GM04504 (cell line): ENCODE data around the gene PRLH.

Experiments used
- DNase-seq: peaks from one replicate; pipeline ENCODE4 v3.0.0-alpha.2; 2012; ENCODE audit warnings: low read depth

The PRLH gene

DNA sequence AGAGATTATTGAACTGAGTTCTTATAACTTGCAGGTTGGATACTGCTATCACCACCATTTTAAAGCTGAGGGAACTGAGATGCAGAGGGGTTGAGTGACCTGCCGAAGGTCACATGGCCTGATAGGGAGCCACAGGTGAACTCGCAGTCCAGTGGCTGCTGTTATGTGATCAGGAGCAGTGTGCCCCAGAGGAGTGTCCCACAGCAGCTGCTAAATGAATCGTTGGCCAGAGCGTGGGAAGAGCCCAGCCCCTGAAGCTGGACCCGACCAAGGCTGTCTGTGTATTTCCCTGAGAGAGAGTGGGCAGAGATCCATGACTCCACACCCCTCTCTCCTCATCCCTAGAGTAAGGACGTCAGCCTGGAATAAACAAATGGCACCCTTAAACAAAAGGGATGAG, 26.7 kb upstream of the PRLH start:
- DNase-seq = no peak

DNA sequence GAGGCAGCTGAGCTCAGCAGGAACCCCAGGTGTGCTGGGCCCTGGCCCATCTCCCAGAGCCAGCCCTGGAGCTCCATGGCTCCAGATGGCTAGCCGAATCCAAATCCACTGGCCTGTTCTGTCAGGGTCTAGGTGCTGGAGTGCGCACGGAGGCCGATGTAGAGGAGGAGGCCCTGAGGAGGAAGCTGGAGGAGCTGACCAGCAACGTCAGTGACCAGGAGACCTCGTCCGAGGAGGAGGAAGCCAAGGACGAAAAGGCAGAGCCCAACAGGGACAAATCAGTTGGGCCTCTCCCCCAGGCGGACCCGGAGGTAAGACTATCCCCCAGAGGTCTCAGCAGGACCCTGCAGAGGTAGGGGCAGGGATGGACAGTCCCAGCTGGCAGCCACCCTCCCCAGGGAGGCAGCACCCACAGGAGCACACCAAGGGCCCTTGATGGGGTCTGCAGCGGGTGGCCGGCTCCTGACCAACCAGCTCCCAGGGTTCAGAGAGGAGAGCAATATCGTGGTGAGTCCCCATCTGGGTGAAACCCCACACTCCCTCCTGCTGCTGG, 26.1 kb upstream of the PRLH start:
- DNase-seq = no peak

DNA sequence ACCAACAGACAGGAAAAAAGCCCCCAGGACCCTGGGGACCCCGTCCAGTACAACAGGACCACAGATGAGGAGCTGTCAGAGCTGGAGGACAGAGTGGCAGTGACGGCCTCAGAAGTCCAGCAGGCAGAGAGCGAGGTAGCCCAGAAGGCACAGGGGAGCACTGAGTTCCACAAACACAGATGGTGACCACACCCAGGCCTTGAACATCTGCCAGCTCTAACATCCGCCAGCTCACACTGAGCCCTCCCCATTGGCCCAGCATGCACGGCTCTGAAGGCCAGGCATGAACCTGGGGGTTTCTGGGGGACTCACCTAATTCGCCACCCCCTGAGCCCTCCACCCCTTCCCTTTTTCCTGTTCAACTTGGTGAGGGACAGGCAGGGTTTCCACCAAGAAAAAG, 25.6 kb upstream of the PRLH start:
- DNase-seq = peak; percentile 72

GRCh38 chr2:237541243-237541642, 25.1 kb upstream of the PRLH start:
- no peak for DNase-seq

DNA sequence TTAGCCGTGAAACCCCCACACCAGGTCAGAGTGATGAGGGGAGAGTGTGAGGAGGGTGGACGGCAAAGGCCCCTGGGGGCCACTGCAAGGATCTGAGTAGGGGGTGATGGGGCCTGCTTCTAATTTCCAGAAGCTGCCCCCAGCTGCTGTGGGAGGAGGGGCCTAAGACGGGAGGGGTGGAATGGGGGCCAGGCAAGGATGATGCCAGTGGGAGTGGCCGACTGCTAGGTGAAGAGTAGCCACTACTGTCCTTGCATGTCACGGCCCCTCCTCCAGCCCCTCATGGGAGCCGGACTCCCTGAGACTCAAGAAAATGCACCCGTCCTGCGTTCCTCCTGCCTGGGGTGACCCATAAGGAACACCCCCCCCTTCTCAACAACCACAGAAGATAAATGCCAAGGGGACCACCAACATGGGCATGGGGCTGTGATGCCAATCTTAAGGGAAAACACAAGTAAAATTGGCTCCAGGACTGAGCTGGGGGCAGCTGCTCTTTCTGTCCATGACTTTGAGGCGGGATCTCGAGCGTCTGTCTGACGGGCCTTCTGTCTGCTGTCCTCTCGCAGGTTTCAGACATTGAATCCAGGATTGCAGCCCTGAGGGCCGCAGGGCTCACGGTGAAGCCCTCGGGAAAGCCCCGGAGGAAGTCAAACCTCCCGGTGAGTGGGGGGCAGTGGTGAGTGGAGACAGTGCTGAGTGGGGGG, 24.2 kb upstream of the PRLH start:
- no peak for DNase-seq

DNA sequence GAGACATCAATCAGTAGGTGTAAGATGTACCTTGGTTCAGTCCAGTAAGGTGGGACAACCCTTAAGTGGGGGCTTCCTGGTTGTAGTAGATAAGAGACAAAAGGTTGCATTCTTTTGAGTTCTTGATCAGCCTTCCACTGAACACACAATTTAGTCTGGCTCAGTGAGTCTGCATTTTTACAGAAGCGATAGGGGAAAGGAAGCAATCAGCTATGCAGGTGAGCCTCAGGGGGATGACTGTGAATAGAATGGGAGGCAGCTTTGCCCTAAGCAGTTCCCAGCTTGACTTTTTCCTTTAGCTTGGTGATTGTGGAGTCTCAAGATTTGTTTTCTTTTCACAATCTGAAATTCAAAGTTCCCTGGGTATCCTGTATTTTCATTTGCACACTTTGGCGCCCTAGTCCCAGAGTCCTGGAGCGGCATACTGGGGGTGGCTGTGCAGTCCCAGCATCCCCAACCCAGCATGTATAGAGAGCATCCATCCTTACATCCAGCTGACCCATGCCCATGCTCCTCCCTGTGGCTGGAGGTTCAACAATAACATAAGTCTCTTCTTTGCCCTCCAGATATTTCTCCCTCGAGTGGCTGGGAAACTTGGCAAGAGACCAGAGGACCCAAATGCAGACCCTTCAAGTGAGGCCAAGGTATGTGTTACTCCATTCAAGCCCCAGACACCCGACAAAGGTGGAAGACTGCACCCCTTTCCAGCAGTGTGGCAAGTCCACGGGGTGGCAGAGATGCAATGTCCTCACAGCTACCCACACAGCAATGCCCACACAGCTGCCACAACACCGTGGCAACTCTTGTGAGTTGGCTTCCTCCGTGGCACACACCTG, 20.1 kb upstream of the PRLH start:
- DNase-seq = no peak

DNA sequence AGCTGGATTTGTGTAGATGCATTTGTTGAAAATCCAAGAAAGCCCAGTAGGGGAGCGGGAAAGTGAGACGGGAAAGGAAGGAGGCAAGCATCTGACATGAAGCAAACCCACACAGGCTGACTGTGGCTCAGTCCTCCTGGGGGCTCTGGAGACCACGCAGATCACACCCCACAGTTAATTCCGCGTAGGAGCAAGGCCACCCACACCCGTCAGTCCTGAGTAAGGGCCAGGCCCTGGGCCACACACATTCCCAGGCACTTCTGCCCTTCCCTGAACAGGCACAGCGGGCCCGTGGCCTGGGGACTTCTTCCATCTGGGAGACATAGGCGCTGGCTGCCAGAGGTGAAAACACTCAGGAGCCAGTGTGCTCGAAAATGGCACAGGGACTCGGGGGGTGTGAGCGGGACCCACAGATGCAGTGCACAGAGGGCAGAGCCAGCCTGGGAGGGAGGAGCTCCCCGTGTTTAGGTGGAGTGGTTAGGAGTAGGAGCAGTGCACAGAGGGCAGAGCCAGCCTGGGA, 19.4 kb upstream of the PRLH start:
- no peak for DNase-seq

- DNase-seq = no peak
Measured at GRCh38 chr2:237547841-237548416, 18.4 kb upstream of the PRLH start.

GRCh38 chr2:237549216-237549615, 17.2 kb upstream of the PRLH start:
- no peak for DNase-seq

GRCh38 chr2:237549643-237550415, 16.5 kb upstream of the PRLH start:
- no peak for DNase-seq

GRCh38 chr2:237551071-237551574, 15.3 kb upstream of the PRLH start:
- DNase-seq = no peak

- DNase-seq = no peak
Measured at GRCh38 chr2:237552908-237553307, 13.5 kb upstream of the PRLH start.

DNA sequence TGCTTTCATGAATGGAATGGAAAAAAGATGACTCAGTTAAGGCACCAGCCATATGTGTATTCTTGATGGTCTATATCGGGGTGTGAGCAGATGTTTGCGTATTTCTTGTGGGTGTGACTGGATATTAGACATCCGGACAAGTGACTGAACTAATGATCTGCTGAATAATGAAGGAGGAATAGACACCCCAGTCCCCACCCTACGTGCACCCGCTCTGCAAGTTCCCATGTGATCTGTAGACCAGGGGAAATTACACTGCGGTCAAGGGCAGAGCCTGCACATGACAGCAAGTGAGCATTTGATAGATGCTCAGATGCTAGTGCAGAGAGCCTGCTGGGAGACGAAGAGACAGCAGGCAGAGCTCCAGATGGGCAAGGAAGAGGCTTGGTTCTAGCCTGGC, 12.4 kb upstream of the PRLH start:
- no peak for DNase-seq

GRCh38 chr2:237555560-237555959, 10.8 kb upstream of the PRLH start:
- DNase-seq = no peak

GRCh38 chr2:237556773-237557632, 9.4 kb upstream of the PRLH start:
- DNase-seq = no peak

- DNase-seq = no peak
Measured at GRCh38 chr2:237557633-237558015, 8.8 kb upstream of the PRLH start.

GRCh38 chr2:237558961-237559641, 7.3 kb upstream of the PRLH start:
- DNase-seq = peak; percentile 37

- no peak for DNase-seq
Measured at GRCh38 chr2:237561221-237561620, 5.2 kb upstream of the PRLH start.

DNA sequence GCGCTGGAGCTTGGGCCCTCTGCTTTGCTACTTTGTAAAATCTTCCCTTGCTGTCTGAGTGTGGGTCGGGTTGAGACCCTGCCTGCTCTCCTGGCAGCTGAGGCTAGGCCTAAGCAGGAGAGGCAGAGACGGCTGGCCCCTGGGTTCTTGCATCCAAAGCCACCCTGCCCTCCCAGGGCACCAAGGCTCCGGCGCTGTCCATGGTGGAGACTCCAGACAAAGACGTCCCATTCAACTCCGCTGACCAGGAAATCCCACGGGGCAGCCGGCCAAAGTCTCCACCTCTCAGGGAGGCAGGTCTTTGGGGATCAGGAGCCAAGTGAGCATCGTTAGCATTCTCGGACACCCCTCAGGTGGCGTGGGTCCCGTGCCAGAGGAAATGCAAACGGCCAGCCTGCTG, 2.6 kb upstream of the PRLH start:
- DNase-seq = no peak

- DNase-seq = no peak
Measured at GRCh38 chr2:237564526-237565131, 1.7 kb upstream of the PRLH start.
